ENCODE data around the gene TAS1R2.

Gene TAS1R2

DNA sequence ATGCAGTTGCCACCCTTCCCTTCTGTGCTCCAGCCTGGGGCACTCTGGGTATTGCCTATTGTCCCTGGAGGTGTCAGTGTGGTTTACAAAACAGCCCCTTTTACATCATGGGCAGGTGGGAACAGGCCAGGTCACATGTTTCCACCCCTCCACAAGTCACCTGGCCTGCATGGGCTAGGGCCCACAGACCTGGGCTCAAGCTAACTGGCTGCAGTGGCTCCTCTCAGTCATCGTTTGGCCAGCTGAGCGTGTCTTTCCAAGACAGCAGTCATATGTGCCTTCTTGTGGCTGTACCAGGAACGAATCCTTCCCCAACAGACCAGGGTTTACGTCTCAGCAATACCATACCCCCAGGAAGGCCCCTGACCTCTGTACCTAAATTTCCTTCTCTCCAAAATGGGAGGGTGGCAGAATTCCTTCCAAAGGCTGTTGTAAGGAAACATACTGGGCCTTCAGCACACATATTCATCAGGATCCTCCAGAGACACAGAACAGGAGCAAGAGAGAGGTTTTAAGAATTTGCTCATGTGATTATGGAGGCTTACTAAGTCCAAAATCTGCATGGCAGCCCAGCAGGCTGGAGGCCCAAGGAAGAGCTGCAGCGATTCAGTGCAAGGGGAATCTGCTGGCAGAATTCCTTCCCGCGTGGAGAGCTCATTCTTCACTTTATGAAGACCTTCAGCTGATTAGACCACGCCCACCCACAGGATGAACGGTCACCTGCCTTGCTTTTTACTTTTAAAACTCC lies 10.6 kb upstream of the TAS1R2 start:
- DNase-seq (ENCODE audit: low read depth in 1 of 2, low spot score in 1 of 2): no peak
- no peak overlapping the region for H3K27ac ChIP-seq (replicated peaks)

DNA sequence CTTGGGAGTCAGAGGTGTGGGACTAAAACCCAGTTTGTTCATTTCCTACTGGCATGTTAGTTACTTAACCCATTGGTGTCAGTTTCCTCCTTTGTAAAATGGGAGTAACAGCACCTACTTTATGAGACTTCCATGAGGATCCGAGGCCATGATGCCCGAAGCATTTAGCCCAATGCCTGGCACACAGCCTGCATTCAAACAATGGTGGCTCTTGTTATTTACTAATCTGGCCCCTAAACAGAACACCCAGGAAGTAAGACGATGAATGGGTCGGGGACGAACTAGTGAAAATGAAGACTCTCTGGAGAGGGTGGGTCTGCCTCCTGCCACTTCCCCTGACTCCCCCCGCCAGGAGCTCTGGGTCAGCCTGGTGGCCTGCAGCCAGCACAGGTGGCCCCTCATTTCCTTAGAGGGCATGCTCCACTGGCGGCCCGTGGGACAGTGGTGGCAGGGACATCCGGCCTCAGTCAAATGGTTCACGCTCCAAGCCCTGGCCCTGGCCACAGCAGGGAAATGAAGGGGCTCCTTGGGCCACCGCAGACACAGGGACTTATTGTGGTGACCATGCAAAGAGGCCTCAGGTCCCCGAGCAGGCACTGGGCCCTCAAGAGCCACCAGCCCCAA lies 9.5 kb upstream of the TAS1R2 start:
- no peak for TF ChIP-seq SPI1 (IDR thresholded peaks at IDR 0.05; ENCODE audit: borderline replicate concordance, low read depth)
- no peak for TF ChIP-seq GABPA (IDR thresholded peaks at IDR 0.05; ENCODE audit: low read depth)
- TF ChIP-seq POLR2AphosphoS5 (IDR thresholded peaks at IDR 0.05; ENCODE audit: low read depth): no peak
- TF ChIP-seq REST (IDR thresholded peaks at IDR 0.05; ENCODE audit: insufficient replicate concordance, low read depth): no peak
- no peak for TF ChIP-seq CTCF (IDR thresholded peaks at IDR 0.05; ENCODE audit: insufficient read depth, low read length)
- H3K4me3 ChIP-seq (replicated peaks; ENCODE audit: insufficient read depth, low read length): no peak overlapping the region
- peaks cover 3% of the 10 kb centered on the region for H3K27me3 ChIP-seq (ENCODE audit: insufficient read depth, poor library complexity, severe bottlenecking)
- no peak overlapping the region for H3K27ac ChIP-seq (replicated peaks)
- DNase-seq (ENCODE audit: low read depth in 1 of 2, low spot score in 1 of 2): no peak

More for the DNA sequence above, 10.6 kb upstream of the TAS1R2 start:
- no peak for TF ChIP-seq CTCF (IDR thresholded peaks at IDR 0.05; ENCODE audit: insufficient read depth, low read length)
- no peak for TF ChIP-seq POLR2AphosphoS5 (IDR thresholded peaks at IDR 0.05; ENCODE audit: low read depth)
- no peak for TF ChIP-seq SPI1 (IDR thresholded peaks at IDR 0.05; ENCODE audit: borderline replicate concordance, low read depth)
- TF ChIP-seq REST (IDR thresholded peaks at IDR 0.05; ENCODE audit: insufficient replicate concordance, low read depth): no peak
- TF ChIP-seq GABPA (IDR thresholded peaks at IDR 0.05; ENCODE audit: low read depth): no peak
- Histone ChIP-seq H3K4me3 (replicated peaks; ENCODE audit: insufficient read depth, low read length) (no peak overlapping the region), H3K27me3 (ENCODE audit: insufficient read depth, poor library complexity, severe bottlenecking) (peaks cover 3% of the 10 kb centered on the region)

- TF ChIP-seq SPI1 (IDR thresholded peaks at IDR 0.05; ENCODE audit: borderline replicate concordance, low read depth): no peak
- no peak for TF ChIP-seq REST (IDR thresholded peaks at IDR 0.05; ENCODE audit: insufficient replicate concordance, low read depth)
- no peak for TF ChIP-seq POLR2AphosphoS5 (IDR thresholded peaks at IDR 0.05; ENCODE audit: low read depth)
- TF ChIP-seq GABPA (IDR thresholded peaks at IDR 0.05; ENCODE audit: low read depth): no peak
- TF ChIP-seq CTCF (IDR thresholded peaks at IDR 0.05; ENCODE audit: insufficient read depth, low read length): no peak
- Histone ChIP-seq H3K4me3 (replicated peaks; ENCODE audit: insufficient read depth, low read length) (no peak overlapping the region), H3K27me3 (ENCODE audit: insufficient read depth, poor library complexity, severe bottlenecking) (peaks cover 3% of the 10 kb centered on the region), H3K27ac (replicated peaks) (no peak overlapping the region)
- DNase-seq (ENCODE audit: low read depth in 1 of 2, low spot score in 1 of 2): no peak
Measured at GRCh38 chr1:18868354-18868753, 8.9 kb upstream of the TAS1R2 start.

All from HL-60 (cell line).